Endothelial cell of umbilical vein (primary cell): ENCODE measurements around the gene SLC14A1.

Experiments
- EZH2 ChIP-seq: IDR thresholded peaks from 2 replicates; pipeline ENCODE4 v1.6.1; 2012; ENCODE audit warnings: borderline replicate concordance, low read depth, mild to moderate bottlenecking, moderate library complexity, low read length, inconsistent platforms; ENCODE audit not compliant: severe bottlenecking
- GATA2 ChIP-seq: IDR thresholded peaks from 2 replicates; pipeline ENCODE4 v1.7.0; 2011; ENCODE audit warnings: low read depth, mild to moderate bottlenecking, moderate library complexity, mixed read lengths, low read length; ENCODE audit not compliant: insufficient read length, insufficient read depth
- JUN ChIP-seq: IDR thresholded peaks from 2 replicates; pipeline ENCODE4 v1.6.1; 2011; ENCODE audit warnings: borderline replicate concordance, low read depth; ENCODE audit not compliant: insufficient read length, insufficient read depth
- MYC ChIP-seq: IDR thresholded peaks from one replicate; pipeline ENCODE4 v1.6.1; 2011; ENCODE audit warnings: mild to moderate bottlenecking, low read depth, low read length
- POLR2A ChIP-seq: IDR thresholded peaks from 2 replicates; pipeline ENCODE4 v1.6.1; 2012; ENCODE audit warnings: low read depth, mild to moderate bottlenecking, control low read depth, low read length
- POLR2AphosphoS5 ChIP-seq: IDR thresholded peaks from 2 replicates; pipeline ENCODE4 v1.6.1; 2012; ENCODE audit warnings: low read depth, mild to moderate bottlenecking, control low read depth, low read length, moderate library complexity; ENCODE audit not compliant: insufficient read depth
- TF ChIP-seq, protein P1 (sequence below), 2 donors: IDR thresholded peaks; 1 replicate in 1 of 2; 2 replicates in 1 of 2; pipeline ENCODE4 v1.5.1; 2011; ENCODE audit warnings: low read length in 2 of 2, mild to moderate bottlenecking in 2 of 2, moderate library complexity in 2 of 2, control low read depth in 1 of 2, inconsistent platforms in 1 of 2, low read depth in 1 of 2; ENCODE audit not compliant: insufficient read depth in 1 of 2; ENCODE audit errors: extremely low read depth in 1 of 2

DNA sequence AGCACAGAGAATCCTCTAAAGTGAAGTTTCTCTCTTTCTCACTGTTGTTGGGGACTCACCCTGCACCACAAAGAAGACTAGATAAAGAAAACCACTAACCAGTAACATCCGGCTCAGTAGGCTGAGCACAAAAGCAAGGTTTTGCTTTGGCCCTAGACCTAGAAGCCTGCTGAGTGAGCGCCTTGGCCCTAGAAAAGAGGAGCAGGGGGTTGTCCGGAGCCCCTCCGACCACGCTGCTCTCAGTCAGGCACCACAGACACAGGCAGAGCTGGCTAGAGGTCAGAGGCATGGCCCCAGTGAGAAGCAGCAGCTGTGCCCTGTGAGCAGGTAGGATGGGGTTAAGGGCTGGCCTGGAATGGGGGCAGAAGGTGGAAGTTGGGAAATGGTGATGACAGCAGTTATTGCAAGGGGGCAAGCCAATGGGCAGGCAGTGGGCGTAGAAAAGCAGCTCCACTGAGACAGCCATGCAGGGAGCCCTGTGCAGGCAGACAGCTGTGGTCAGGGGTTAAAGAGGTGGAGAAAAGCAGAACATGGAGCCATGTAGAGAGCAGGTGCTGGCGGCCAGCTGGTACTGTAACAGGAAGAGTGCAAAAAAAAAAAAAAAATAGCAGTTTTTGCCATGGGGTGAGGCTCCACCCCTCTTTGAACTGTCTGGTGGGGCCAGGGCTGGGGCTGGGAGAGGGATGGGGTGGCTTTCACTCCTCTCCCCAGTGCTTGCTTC is 36.9 kb upstream of the SLC14A1 start:
- no peak for TF ChIP-seq POLR2A
- TF ChIP-seq, protein P1, sequence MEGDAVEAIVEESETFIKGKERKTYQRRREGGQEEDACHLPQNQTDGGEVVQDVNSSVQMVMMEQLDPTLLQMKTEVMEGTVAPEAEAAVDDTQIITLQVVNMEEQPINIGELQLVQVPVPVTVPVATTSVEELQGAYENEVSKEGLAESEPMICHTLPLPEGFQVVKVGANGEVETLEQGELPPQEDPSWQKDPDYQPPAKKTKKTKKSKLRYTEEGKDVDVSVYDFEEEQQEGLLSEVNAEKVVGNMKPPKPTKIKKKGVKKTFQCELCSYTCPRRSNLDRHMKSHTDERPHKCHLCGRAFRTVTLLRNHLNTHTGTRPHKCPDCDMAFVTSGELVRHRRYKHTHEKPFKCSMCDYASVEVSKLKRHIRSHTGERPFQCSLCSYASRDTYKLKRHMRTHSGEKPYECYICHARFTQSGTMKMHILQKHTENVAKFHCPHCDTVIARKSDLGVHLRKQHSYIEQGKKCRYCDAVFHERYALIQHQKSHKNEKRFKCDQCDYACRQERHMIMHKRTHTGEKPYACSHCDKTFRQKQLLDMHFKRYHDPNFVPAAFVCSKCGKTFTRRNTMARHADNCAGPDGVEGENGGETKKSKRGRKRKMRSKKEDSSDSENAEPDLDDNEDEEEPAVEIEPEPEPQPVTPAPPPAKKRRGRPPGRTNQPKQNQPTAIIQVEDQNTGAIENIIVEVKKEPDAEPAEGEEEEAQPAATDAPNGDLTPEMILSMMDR (IDR thresholded peaks at IDR 0.05; ENCODE audit: extremely low read depth in 1 of 2, insufficient read depth in 1 of 2, low read depth in 1 of 2, low read length in 2 of 2) = no peak
- no peak for TF ChIP-seq EZH2
- no peak for TF ChIP-seq MYC
- TF ChIP-seq GATA2 = no peak
- TF ChIP-seq POLR2AphosphoS5 = no peak
- TF ChIP-seq JUN = no peak
